Endothelial cell of umbilical vein (primary cell): Measurements from ENCODE around the gene ANG. TPM values are rescaled to one million over a fixed set of nuclear protein-coding genes. Genes with fewer than 3 reads are reported as not detected.

Experiments used
- BruUV-seq: library from RNA; stranded (reverse); fragments of 400-500 nt; replicated peaks from 2 replicates; lab custom pipeline; 2021; lab: Mats Ljungman, UMichigan
- CTCF ChIA-PET: fragments of 300-600, 350-600 bp; sonication (Branson Sonifier 250); formaldehyde crosslinking; loops from one replicate; lab custom pipeline; 2021; ENCODE audit warnings: antibody characterized with exemption, inconsistent platforms; lab: Charles Lee
- POLR2A ChIA-PET: fragments of 300-600, 350-600 bp; sonication (Branson Sonifier 250); formaldehyde crosslinking; loops from one replicate; lab custom pipeline; 2021; ENCODE audit warnings: antibody characterized with exemption, inconsistent platforms; lab: Charles Lee
- DNase-seq: peaks from one replicate; pipeline ENCODE4 v3.0.0-alpha.2; 2011; ENCODE audit warnings: low read depth, low spot score
- FAIRE-seq: peaks from 2 replicates; lab custom pipeline; 2011; peaks lifted over from hg19 to GRCh38; lab: Jason Lieb, UNC
- H2AFZ ChIP-seq: 2 replicates; pipeline ENCODE4 v1.6.0; 2012; ENCODE audit warnings: low read depth, low read length, control low read depth, inconsistent platforms
- H3K27ac ChIP-seq: 2 replicates; pipeline ENCODE4 v1.5.1; 2011; ENCODE audit warnings: low read depth, mild to moderate bottlenecking, control low read depth, low read length, moderate library complexity; ENCODE audit not compliant: insufficient read depth
- H3K27me3 ChIP-seq, 2 experiments: 2 replicates each; pipeline versions ENCODE4 v1.6.0 to v1.6.1; 2011; ENCODE audit warnings: low read length in 2 of 2, mixed read lengths in 1 of 2; ENCODE audit not compliant: control insufficient read depth in 2 of 2, insufficient read depth in 2 of 2
- H3K36me3 ChIP-seq, 2 experiments: 2 replicates in 1 of 2; 3 replicates in 1 of 2; pipeline ENCODE4 v1.5.1; 2011; ENCODE audit warnings: low read length in 2 of 2, mild to moderate bottlenecking in 1 of 2, moderate library complexity in 1 of 2; ENCODE audit not compliant: control insufficient read depth in 2 of 2, insufficient read depth in 2 of 2; ENCODE audit errors: extremely low read depth in 1 of 2
- H3K4me1 ChIP-seq: 3 replicates; pipeline ENCODE4 v1.5.1; 2011; ENCODE audit warnings: mild to moderate bottlenecking, low read length; ENCODE audit not compliant: control insufficient read depth, insufficient read depth; ENCODE audit errors: extremely low read depth
- H3K4me2 ChIP-seq: 2 replicates; pipeline ENCODE4 v1.6.1; 2011; ENCODE audit warnings: low read length, control low read depth, mixed read lengths; ENCODE audit not compliant: insufficient read depth
- H3K4me3 ChIP-seq, 3 experiments: fragments of 200-600 bp in 1 of 3; sonication (generic), shearing (Covaris generic) in 1 of 3; replicated peaks in 1 of 3; 2 replicates each; pipeline ENCODE4 v1.5.1; 2011 to 2016; ENCODE audit warnings: control low read depth in 3 of 3, low read length in 3 of 3, mild to moderate bottlenecking in 2 of 3, inconsistent platforms in 1 of 3, low read depth in 1 of 3, moderate library complexity in 1 of 3; ENCODE audit not compliant: insufficient read depth in 1 of 3
- H3K79me2 ChIP-seq: 2 replicates; pipeline ENCODE4 v1.6.0; 2012; ENCODE audit warnings: low read length, inconsistent platforms; ENCODE audit not compliant: control insufficient read depth, insufficient read depth
- H3K9ac ChIP-seq: replicated peaks from 2 replicates; pipeline ENCODE3; 2011; ENCODE audit warnings: low read length, control low read depth; ENCODE audit not compliant: insufficient read depth; ENCODE audit errors: extremely low read depth
- H3K9me1 ChIP-seq: replicated peaks from 3 replicates; pipeline ENCODE4 v1.6.0; 2011; ENCODE audit warnings: mild to moderate bottlenecking, low read length; ENCODE audit not compliant: control insufficient read depth, insufficient read depth; ENCODE audit errors: extremely low read depth
- H3K9me3 ChIP-seq: replicated peaks from 2 replicates; pipeline ENCODE4 v1.5.1; 2012; ENCODE audit warnings: low read length, inconsistent platforms; ENCODE audit not compliant: control insufficient read depth, insufficient read depth
- H4K20me1 ChIP-seq: replicated peaks from 2 replicates; pipeline ENCODE3; 2011; ENCODE audit warnings: mild to moderate bottlenecking, low read length; ENCODE audit not compliant: control insufficient read depth, insufficient read depth; ENCODE audit errors: extremely low read depth
- CTCF ChIP-seq, 2 donors: IDR thresholded peaks; 1 replicate in 1 of 2; 2 replicates in 1 of 2; pipeline ENCODE4 v1.5.1; 2011; ENCODE audit warnings: low read length in 2 of 2, mild to moderate bottlenecking in 2 of 2, moderate library complexity in 2 of 2, control low read depth in 1 of 2, inconsistent platforms in 1 of 2, low read depth in 1 of 2; ENCODE audit not compliant: insufficient read depth in 1 of 2; ENCODE audit errors: extremely low read depth in 1 of 2
- FOS ChIP-seq: IDR thresholded peaks from 2 replicates; pipeline ENCODE4 v1.6.1; 2011; ENCODE audit warnings: mild to moderate bottlenecking, low read length, moderate library complexity, borderline replicate concordance; ENCODE audit not compliant: insufficient read depth
- GATA2 ChIP-seq: IDR thresholded peaks from 2 replicates; pipeline ENCODE4 v1.7.0; 2011; ENCODE audit warnings: low read depth, mild to moderate bottlenecking, moderate library complexity, mixed read lengths, low read length; ENCODE audit not compliant: insufficient read length, insufficient read depth
- JUN ChIP-seq: IDR thresholded peaks from 2 replicates; pipeline ENCODE4 v1.6.1; 2011; ENCODE audit warnings: borderline replicate concordance, low read depth; ENCODE audit not compliant: insufficient read length, insufficient read depth
- MAX ChIP-seq: IDR thresholded peaks from 2 replicates; pipeline ENCODE4 v1.6.1; 2011; ENCODE audit not compliant: insufficient read depth, insufficient read length
- MYC ChIP-seq: IDR thresholded peaks from one replicate; pipeline ENCODE4 v1.6.1; 2011; ENCODE audit warnings: mild to moderate bottlenecking, low read depth, low read length
- POLR2AphosphoS5 ChIP-seq: IDR thresholded peaks from 2 replicates; pipeline ENCODE4 v1.6.1; 2012; ENCODE audit warnings: low read depth, mild to moderate bottlenecking, control low read depth, low read length, moderate library complexity; ENCODE audit not compliant: insufficient read depth
- dilution Hi-C: fragments of 300-500 bp; cut with MboI; formaldehyde crosslinking; loops from one replicate; pipeline ENCODE4 v1.15.0; 2019; ENCODE audit warnings: low sequenced_read_pairs; ENCODE audit not compliant: extremely low pct_ligation_motif_present
- intact Hi-C: fragments of 100-400 bp; cut with micrococcal nuclease; formaldehyde crosslinking; loops from one replicate; pipeline ENCODE4 v1.10.0; 2022
- polyA plus RNA-seq, 4 experiments: library from polyadenylated mRNA; depleted of rRNA in 3 of 4; stranded (reverse) in 3 of 4; unstranded in 1 of 4; fragments of >200 nt; gene quantifications; 2 replicates each; pipeline versions ENCODE4 v1.2.1 to v1.2.3, GENCODE V29; 2011 to 2012; ENCODE audit warnings: missing spikeins in 1 of 4
- total RNA-seq: library from RNA; stranded (reverse); gene quantifications from 2 replicates; pipeline ENCODE4 v1.2.3, GENCODE V29; 2021

ANG gene
- total and polyA plus RNA-seq, 2 donors (not counting 3 experiments of a cell fraction or from before 2014, with no cell fraction given), result 6.2 to 11.2 TPM

GRCh38 chr14:20742132-20742531 lies 53.6 kb downstream of the ANG start:
- Histone ChIP-seq H3K36me3 (no peaks in the 10 kb centered on the region), H3K9me1 (no peaks in the 10 kb centered on the region), H3K9me3 (no peaks in the 10 kb centered on the region), H3K27me3 (peaks cover 7 to 9% of the 10 kb centered on the region in 2 experiments), H3K79me2 (no peaks in the 10 kb centered on the region), H3K4me2 (no peak overlapping the region), H3K27ac (no peak overlapping the region), H4K20me1 (no peaks in the 10 kb centered on the region), H3K4me1 (no peaks in the 10 kb centered on the region), H3K9ac (no peak overlapping the region), H2AFZ (no peak overlapping the region), H3K4me3 (no peak overlapping the region)
- TF ChIP-seq JUN (no peak), FOS (no peak), CTCF (IDR thresholded peaks at IDR 0.05; ENCODE audit: extremely low read depth in 1 of 2, insufficient read depth in 1 of 2, low read depth in 1 of 2, low read length in 2 of 2) (no peak), POLR2AphosphoS5 (no peak), MYC (no peak), MAX (no peak), GATA2 (no peak)
- DNase-seq (no peak), FAIRE-seq (no peak)
- ChIA-PET CTCF (no interaction called here), POLR2A (no interaction called here)
- BruUV-seq, result no TSS peak
- intact Hi-C loops, result no loop called here
- dilution Hi-C loops, result no loop called here
